ENCODE data around the gene BTN1A1. TPM values are rescaled to one million over a fixed set of nuclear protein-coding genes. Genes with fewer than 3 reads are reported as not detected.
A peak's percentile ranks its signal among the peaks of the same experiment; 100 is the strongest.

BTN1A1 gene
- total and polyA plus RNA-seq, 9 of the 15 experiments (the other 6 are each of a cell fraction or from before 2014, with no cell fraction given): 0.01 to 0.15 (median 0.06) TPM; not detected in 4

DNA sequence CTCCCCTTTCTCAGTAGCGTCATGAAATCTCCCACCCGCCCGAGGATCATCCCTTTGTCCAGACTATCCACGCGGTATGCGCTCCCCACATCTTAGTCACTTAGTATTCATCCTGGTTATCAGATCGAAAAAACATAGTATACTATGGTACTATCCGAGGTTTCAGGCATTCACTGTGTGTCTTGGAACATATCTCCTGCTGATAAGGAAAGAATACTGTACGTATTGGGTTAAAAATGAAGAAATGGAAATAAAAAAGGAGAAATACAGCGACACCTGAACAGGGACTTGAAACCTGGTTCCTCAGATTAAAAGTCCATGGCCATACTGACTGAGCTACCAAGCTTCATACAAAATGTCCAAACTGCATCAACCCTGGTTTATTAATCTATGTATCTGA lies 52.1 kb downstream of the BTN1A1 start (continued):
- no peak for TF ChIP-seq NFIX (CRISPR knock-in tag; IDR thresholded peaks at IDR 0.05; ENCODE audit: low read depth)
- TF ChIP-seq, protein P1, sequence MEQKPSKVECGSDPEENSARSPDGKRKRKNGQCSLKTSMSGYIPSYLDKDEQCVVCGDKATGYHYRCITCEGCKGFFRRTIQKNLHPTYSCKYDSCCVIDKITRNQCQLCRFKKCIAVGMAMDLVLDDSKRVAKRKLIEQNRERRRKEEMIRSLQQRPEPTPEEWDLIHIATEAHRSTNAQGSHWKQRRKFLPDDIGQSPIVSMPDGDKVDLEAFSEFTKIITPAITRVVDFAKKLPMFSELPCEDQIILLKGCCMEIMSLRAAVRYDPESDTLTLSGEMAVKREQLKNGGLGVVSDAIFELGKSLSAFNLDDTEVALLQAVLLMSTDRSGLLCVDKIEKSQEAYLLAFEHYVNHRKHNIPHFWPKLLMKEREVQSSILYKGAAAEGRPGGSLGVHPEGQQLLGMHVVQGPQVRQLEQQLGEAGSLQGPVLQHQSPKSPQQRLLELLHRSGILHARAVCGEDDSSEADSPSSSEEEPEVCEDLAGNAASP (IDR thresholded peaks at IDR 0.05): no peak
- TF ChIP-seq SMARCB1 (IDR thresholded peaks at IDR 0.05; ENCODE audit: insufficient read length, low read depth): no peak
- TF ChIP-seq, protein P2, sequence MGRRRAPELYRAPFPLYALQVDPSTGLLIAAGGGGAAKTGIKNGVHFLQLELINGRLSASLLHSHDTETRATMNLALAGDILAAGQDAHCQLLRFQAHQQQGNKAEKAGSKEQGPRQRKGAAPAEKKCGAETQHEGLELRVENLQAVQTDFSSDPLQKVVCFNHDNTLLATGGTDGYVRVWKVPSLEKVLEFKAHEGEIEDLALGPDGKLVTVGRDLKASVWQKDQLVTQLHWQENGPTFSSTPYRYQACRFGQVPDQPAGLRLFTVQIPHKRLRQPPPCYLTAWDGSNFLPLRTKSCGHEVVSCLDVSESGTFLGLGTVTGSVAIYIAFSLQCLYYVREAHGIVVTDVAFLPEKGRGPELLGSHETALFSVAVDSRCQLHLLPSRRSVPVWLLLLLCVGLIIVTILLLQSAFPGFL (CRISPR knock-in tag; IDR thresholded peaks at IDR 0.05): 0 out of 2 replicates have a peak, but pooled peaks have one; percentile 65
- TF ChIP-seq BRF1 (IDR thresholded peaks at IDR 0.05; ENCODE audit: borderline replicate concordance, extremely low read depth, insufficient read length): no peak
- peak; percentile 92 for TF ChIP-seq TBP (optimal IDR thresholded peaks at IDR 0.05; ENCODE audit: low read depth, low read length)
- no peak for TF ChIP-seq ZFX (CRISPR knock-in tag; IDR thresholded peaks at IDR 0.05)
- TF ChIP-seq, protein P3, sequence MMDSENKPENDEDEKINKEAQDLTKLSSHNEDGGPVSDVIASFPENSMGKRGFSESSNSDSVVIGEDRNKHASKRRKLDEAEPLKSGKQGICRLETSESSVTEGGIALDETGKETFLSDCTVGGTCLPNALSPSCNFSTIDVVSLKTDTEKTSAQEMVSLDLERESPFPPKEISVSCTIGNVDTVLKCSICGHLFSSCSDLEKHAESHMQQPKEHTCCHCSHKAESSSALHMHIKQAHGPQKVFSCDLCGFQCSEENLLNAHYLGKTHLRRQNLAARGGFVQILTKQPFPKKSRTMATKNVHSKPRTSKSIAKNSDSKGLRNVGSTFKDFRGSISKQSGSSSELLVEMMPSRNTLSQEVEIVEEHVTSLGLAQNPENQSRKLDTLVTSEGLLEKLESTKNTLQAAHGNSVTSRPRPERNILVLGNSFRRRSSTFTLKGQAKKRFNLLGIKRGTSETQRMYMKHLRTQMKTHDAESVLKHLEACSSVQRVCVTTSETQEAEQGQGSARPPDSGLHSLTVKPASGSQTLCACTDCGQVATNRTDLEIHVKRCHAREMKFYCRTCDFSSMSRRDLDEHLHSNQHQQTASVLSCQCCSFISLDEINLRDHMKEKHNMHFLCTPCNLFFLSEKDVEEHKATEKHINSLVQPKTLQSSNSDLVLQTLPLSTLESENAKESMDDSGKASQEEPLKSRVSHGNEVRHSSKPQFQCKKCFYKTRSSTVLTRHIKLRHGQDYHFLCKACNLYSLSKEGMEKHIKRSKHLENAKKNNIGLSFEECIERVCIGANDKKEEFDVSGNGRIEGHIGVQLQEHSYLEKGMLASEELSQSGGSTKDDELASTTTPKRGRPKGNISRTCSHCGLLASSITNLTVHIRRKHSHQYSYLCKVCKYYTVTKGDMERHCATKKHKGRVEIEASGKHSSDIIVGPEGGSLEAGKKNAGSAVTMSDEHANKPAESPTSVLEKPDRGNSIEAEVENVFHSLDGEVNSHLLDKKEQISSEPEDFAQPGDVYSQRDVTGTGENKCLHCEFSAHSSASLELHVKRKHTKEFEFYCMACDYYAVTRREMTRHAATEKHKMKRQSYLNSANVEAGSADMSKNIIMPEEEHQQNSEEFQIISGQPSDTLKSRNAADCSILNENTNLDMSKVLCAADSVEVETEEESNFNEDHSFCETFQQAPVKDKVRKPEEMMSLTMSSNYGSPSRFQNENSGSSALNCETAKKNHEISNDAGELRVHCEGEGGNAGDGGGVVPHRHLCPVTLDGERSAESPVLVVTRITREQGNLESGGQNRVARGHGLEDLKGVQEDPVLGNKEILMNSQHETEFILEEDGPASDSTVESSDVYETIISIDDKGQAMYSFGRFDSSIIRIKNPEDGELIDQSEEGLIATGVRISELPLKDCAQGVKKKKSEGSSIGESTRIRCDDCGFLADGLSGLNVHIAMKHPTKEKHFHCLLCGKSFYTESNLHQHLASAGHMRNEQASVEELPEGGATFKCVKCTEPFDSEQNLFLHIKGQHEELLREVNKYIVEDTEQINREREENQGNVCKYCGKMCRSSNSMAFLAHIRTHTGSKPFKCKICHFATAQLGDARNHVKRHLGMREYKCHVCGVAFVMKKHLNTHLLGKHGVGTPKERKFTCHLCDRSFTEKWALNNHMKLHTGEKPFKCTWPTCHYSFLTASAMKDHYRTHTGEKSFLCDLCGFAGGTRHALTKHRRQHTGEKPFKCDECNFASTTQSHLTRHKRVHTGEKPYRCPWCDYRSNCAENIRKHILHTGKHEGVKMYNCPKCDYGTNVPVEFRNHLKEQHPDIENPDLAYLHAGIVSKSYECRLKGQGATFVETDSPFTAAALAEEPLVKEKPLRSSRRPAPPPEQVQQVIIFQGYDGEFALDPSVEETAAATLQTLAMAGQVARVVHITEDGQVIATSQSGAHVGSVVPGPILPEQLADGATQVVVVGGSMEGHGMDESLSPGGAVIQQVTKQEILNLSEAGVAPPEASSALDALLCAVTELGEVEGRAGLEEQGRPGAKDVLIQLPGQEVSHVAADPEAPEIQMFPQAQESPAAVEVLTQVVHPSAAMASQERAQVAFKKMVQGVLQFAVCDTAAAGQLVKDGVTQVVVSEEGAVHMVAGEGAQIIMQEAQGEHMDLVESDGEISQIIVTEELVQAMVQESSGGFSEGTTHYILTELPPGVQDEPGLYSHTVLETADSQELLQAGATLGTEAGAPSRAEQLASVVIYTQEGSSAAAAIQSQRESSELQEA (IDR thresholded peaks at IDR 0.05; ENCODE audit: low read depth): no peak
- TF ChIP-seq ZNF184 (CRISPR knock-in tag; IDR thresholded peaks at IDR 0.05): no peak
- TF ChIP-seq, protein P4, sequence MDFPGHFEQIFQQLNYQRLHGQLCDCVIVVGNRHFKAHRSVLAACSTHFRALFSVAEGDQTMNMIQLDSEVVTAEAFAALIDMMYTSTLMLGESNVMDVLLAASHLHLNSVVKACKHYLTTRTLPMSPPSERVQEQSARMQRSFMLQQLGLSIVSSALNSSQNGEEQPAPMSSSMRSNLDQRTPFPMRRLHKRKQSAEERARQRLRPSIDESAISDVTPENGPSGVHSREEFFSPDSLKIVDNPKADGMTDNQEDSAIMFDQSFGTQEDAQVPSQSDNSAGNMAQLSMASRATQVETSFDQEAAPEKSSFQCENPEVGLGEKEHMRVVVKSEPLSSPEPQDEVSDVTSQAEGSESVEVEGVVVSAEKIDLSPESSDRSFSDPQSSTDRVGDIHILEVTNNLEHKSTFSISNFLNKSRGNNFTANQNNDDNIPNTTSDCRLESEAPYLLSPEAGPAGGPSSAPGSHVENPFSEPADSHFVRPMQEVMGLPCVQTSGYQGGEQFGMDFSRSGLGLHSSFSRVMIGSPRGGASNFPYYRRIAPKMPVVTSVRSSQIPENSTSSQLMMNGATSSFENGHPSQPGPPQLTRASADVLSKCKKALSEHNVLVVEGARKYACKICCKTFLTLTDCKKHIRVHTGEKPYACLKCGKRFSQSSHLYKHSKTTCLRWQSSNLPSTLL (IDR thresholded peaks at IDR 0.05): no peak
- no peak for TF ChIP-seq SP2 (IDR thresholded peaks at IDR 0.05; ENCODE audit: extremely low read depth, low read depth, low read length, poor library complexity, severe bottlenecking)
- no peak for TF ChIP-seq CREB1 (IDR thresholded peaks at IDR 0.05)
- TF ChIP-seq CREB1 (CRISPR knock-in tag; IDR thresholded peaks at IDR 0.05): no peak
- TF ChIP-seq, protein P5, sequence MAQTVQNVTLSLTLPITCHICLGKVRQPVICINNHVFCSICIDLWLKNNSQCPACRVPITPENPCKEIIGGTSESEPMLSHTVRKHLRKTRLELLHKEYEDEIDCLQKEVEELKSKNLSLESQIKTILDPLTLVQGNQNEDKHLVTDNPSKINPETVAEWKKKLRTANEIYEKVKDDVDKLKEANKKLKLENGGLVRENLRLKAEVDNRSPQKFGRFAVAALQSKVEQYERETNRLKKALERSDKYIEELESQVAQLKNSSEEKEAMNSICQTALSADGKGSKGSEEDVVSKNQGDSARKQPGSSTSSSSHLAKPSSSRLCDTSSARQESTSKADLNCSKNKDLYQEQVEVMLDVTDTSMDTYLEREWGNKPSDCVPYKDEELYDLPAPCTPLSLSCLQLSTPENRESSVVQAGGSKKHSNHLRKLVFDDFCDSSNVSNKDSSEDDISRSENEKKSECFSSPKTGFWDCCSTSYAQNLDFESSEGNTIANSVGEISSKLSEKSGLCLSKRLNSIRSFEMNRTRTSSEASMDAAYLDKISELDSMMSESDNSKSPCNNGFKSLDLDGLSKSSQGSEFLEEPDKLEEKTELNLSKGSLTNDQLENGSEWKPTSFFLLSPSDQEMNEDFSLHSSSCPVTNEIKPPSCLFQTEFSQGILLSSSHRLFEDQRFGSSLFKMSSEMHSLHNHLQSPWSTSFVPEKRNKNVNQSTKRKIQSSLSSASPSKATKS (CRISPR knock-in tag; IDR thresholded peaks at IDR 0.05): no peak
